IMR-90 (cell line): ENCODE measurements around the gene TADA2A. TPM values are rescaled to one million over a fixed set of nuclear protein-coding genes. Genes with fewer than 3 reads are reported as not detected.

Experiments
- ATAC-seq: fragments of 200-7000 bp; cut with Tn5 transposase; 2 replicates; pipeline ENCODE4 v1.9.1; 2020; ENCODE audit warnings: low read depth, mild to moderate bottlenecking, moderate library complexity
- BruUV-seq: library from RNA; stranded (reverse); fragments of 400-500 nt; replicated peaks from 2 replicates; lab custom pipeline; 2021; lab: Mats Ljungman, UMichigan
- CTCF ChIA-PET: fragments of 300-600 bp; formaldehyde crosslinking; extraction: SDS; loops from one replicate; lab custom pipeline; 2021; ENCODE audit warnings: antibody characterized with exemption; lab: Yijun Ruan, JAX
- POLR2A ChIA-PET: fragments of 300-600 bp; sonication (Branson Sonifier 250); formaldehyde crosslinking; loops from one replicate; lab custom pipeline; 2022; ENCODE audit warnings: antibody characterized with exemption; ENCODE audit not compliant: unreplicated experiment; lab: Charles Lee
- DNase-seq: peaks from one replicate; pipeline ENCODE4 v3.0.0; 2013
- H2AFZ ChIP-seq: replicated peaks from 2 replicates; pipeline ENCODE3; 2013; ENCODE audit warnings: low read length, mild to moderate bottlenecking; ENCODE audit not compliant: poor library complexity
- H2AK5ac ChIP-seq: 2 replicates; pipeline ENCODE4 v1.6.1; 2013; ENCODE audit warnings: low read depth, low read length, inconsistent platforms
- H2AK9ac ChIP-seq: replicated peaks from 2 replicates; pipeline ENCODE3; 2013; ENCODE audit warnings: mild to moderate bottlenecking, low read depth, low read length, moderate library complexity; ENCODE audit not compliant: poor library complexity
- H2BK120ac ChIP-seq: 2 replicates; pipeline ENCODE4 v1.6.1; 2013; ENCODE audit warnings: low read depth, low read length, inconsistent platforms
- H2BK15ac ChIP-seq: 3 replicates; pipeline ENCODE4 v1.6.1; 2013; ENCODE audit warnings: low read depth, low read length, inconsistent platforms
- H2BK20ac ChIP-seq: 2 replicates; pipeline ENCODE4 v1.6.1; 2013; ENCODE audit warnings: low read depth, mild to moderate bottlenecking, inconsistent platforms, low read length, moderate library complexity
- H2BK5ac ChIP-seq: 2 replicates; pipeline ENCODE4 v1.6.1; 2013; ENCODE audit warnings: mild to moderate bottlenecking, low read depth, low read length, inconsistent platforms; ENCODE audit not compliant: poor library complexity, severe bottlenecking
- H3K14ac ChIP-seq: replicated peaks from 2 replicates; pipeline ENCODE4 v1.6.1; 2013; ENCODE audit warnings: low read depth, low read length, inconsistent platforms
- H3K18ac ChIP-seq: 2 replicates; pipeline ENCODE4 v1.6.1; 2013; ENCODE audit warnings: low read depth, low read length, control low read depth
- H3K23ac ChIP-seq: 2 replicates; pipeline ENCODE4 v1.6.1; 2013; ENCODE audit warnings: low read depth, low read length, inconsistent platforms
- H3K27ac ChIP-seq: 2 replicates; pipeline ENCODE4 v1.5.1; 2013; ENCODE audit warnings: mild to moderate bottlenecking, control low read depth, low read length; ENCODE audit not compliant: insufficient read depth
- H3K27me3 ChIP-seq: 2 replicates; pipeline ENCODE4 v1.6.1; 2013; ENCODE audit warnings: low read length; ENCODE audit not compliant: control insufficient read depth, insufficient read depth
- H3K36me3 ChIP-seq: 2 replicates; pipeline ENCODE4 v1.6.1; 2013; ENCODE audit warnings: low read length, mixed read lengths; ENCODE audit not compliant: control insufficient read depth, insufficient read depth
- H3K4ac ChIP-seq: 2 replicates; pipeline ENCODE4 v1.6.1; 2013; ENCODE audit warnings: low read depth, low read length, inconsistent platforms
- H3K4me1 ChIP-seq: 2 replicates; pipeline ENCODE4 v1.6.1; 2013; ENCODE audit warnings: low read length, mixed read lengths; ENCODE audit not compliant: control insufficient read depth, insufficient read depth
- H3K4me2 ChIP-seq: 2 replicates; pipeline ENCODE4 v1.6.1; 2013; ENCODE audit warnings: low read depth, mild to moderate bottlenecking, control low read depth, low read length, moderate library complexity
- H3K4me3 ChIP-seq: 2 replicates; pipeline ENCODE4 v1.5.1; 2013; ENCODE audit warnings: low read depth, mild to moderate bottlenecking, control low read depth, low read length, moderate library complexity; ENCODE audit not compliant: insufficient read depth
- H3K56ac ChIP-seq: 2 replicates; pipeline ENCODE4 v1.6.1; 2013; ENCODE audit warnings: low read length, inconsistent platforms; ENCODE audit not compliant: insufficient read depth; ENCODE audit errors: extremely low read depth
- H3K79me1 ChIP-seq, 2 experiments: 2 replicates each; pipeline ENCODE4 v1.6.1; 2013; ENCODE audit warnings: low read length in 2 of 2, inconsistent platforms in 1 of 2, low read depth in 1 of 2
- H3K9ac ChIP-seq: 2 replicates; pipeline ENCODE4 v1.6.1; 2013; ENCODE audit warnings: low read depth, low read length, control low read depth
- H3K9me1 ChIP-seq: 2 replicates; pipeline ENCODE4 v1.6.1; 2013; ENCODE audit warnings: low read length, inconsistent platforms; ENCODE audit not compliant: insufficient read depth
- H3K9me3 ChIP-seq: 2 replicates; pipeline ENCODE4 v1.6.1; 2013; ENCODE audit warnings: low read length; ENCODE audit not compliant: control insufficient read depth, insufficient read depth
- H4K20me1 ChIP-seq: 2 replicates; pipeline ENCODE4 v1.6.1; 2013; ENCODE audit warnings: low read length, inconsistent platforms; ENCODE audit not compliant: insufficient read depth
- H4K5ac ChIP-seq: 2 replicates; pipeline ENCODE4 v1.6.1; 2013; ENCODE audit warnings: mild to moderate bottlenecking, low read depth, low read length, control low read depth
- H4K8ac ChIP-seq, 2 experiments: 2 replicates each; pipeline ENCODE4 v1.6.1; 2013; ENCODE audit warnings: low read depth in 2 of 2, low read length in 2 of 2, control low read depth in 1 of 2, inconsistent platforms in 1 of 2
- H4K91ac ChIP-seq: 2 replicates; pipeline ENCODE4 v1.6.1; 2013; ENCODE audit warnings: low read depth, low read length, inconsistent platforms; ENCODE audit not compliant: insufficient read depth
- MAFK ChIP-seq: IDR thresholded peaks from 2 replicates; pipeline ENCODE4 v1.6.1; 2012; ENCODE audit warnings: low read depth, low read length, improper control_type of control experiment
- MAZ ChIP-seq: IDR thresholded peaks from 2 replicates; pipeline ENCODE4 v1.6.1; 2012; ENCODE audit warnings: low read depth, mild to moderate bottlenecking, low read length, improper control_type of control experiment, moderate library complexity, borderline replicate concordance
- WGBS, 2 experiments: methylation state at CpG; one replicate each; pipeline versions ENCODE4 v1.1.5 to v1.1.7; 2013; ENCODE audit warnings: missing lambda C conversion rate in 2 of 2; ENCODE audit not compliant: insufficient read length in 1 of 2; ENCODE audit errors: extremely low coverage in 2 of 2; 5-methylcytosine and 5-hydroxymethylcytosine counted together
- dilution Hi-C: fragments of 300-500 bp; cut with HindIII; formaldehyde crosslinking; loops from one replicate; pipeline ENCODE4 v1.14.3; 2018; ENCODE audit warnings: low sequenced_read_pairs; ENCODE audit not compliant: unreplicated experiment
- in situ Hi-C: fragments of 300-500 bp; cut with MboI; formaldehyde crosslinking; loops from 3 replicates; pipeline ENCODE4 v1.14.3; 2019; ENCODE audit warnings: low sequenced_read_pairs, inconsistent platforms, mixed read lengths
- intact Hi-C: fragments of 100-400 bp; cut with micrococcal nuclease; formaldehyde crosslinking; loops from 2 replicates; pipeline ENCODE4 v1.10.0; 2022
- polyA plus RNA-seq, 3 experiments: library from polyadenylated mRNA; depleted of rRNA; stranded (reverse); fragments of >200 nt; gene quantifications; 2 replicates each; pipeline ENCODE4 v1.2.3, GENCODE V29; 2012; ENCODE audit warnings: low replicate concordance in 1 of 3
- total RNA-seq: library from RNA; depleted of rRNA; stranded (reverse); fragments of >200 nt; gene quantifications from 2 replicates; pipeline ENCODE4 v1.2.3, GENCODE V29; 2012

TADA2A gene
- total and polyA plus RNA-seq, 2 of the 4 experiments (the other 2 are of a cell fraction): 13.1 to 19.7 TPM

- Histone ChIP-seq H3K4ac (no peak overlapping the region), H3K23ac (no peak overlapping the region), H2AFZ (no peak overlapping the region), H3K27ac (no peak overlapping the region), H4K91ac (no peak overlapping the region), H3K27me3 (no peaks in the 10 kb centered on the region), H4K8ac (no peak overlapping the region; a peak in 1 of 4 replicates), H2AK9ac (no peak overlapping the region), H4K5ac (no peak overlapping the region), H2BK15ac (no peak overlapping the region; the same call in 2 of the 3 replicates), H3K79me1 (peaks cover 13 to 23% of the 10 kb centered on the region in 2 experiments), H3K4me2 (no peak overlapping the region), H2BK5ac (no peak overlapping the region), H3K4me3 (no peak overlapping the region), H3K36me3 (peaks cover 27% of the 10 kb centered on the region), H3K56ac (no peak overlapping the region), H3K9ac (no peak overlapping the region), H3K9me3 (no peaks in the 10 kb centered on the region), H2BK120ac (no peak overlapping the region), H4K20me1 (no peaks in the 10 kb centered on the region), H2BK20ac (peak overlapping the region; percentile 5; the same call in 1 of the 2 replicates), H3K4me1 (peaks cover 4% of the 10 kb centered on the region), H3K14ac (peak overlapping the region; percentile 37; the same call in 1 of the 2 replicates), H3K9me1 (peaks cover 8% of the 10 kb centered on the region), H2AK5ac (peak overlapping the region; percentile 69; the same call in 1 of the 2 replicates), H3K18ac (no peak overlapping the region)
- intact Hi-C loops: no loop called here
- BruUV-seq: no TSS peak
- ChIA-PET CTCF (no interaction called here), POLR2A (no interaction called here)
- ATAC-seq (no peak), DNase-seq (no peak)
- TF ChIP-seq MAZ: no peak
- peak; percentile 98 for TF ChIP-seq MAFK
- WGBS, 2 experiments: 86% methylated on average over 1 of the region's 2 CpGs; no CpG with 5 or more reads in 1 of the 2 experiments
- in situ Hi-C loops: no loop called here
- dilution Hi-C loops: no loop called here
Measured at GRCh38 chr17:37440424-37440823, 33.7 kb downstream of the TADA2A start.
